Thyroid gland (tissue), 4 donors: ENCODE results near the gene C3orf38.

Source experiments
- POLR2A ChIP-seq, 2 donors: fragments of 450-650 bp; IDR thresholded peaks; one replicate each; pipeline ENCODE4 v1.6.1; 2017; ENCODE audit warnings: antibody characterized with exemption in 2 of 2, mild to moderate bottlenecking in 2 of 2, moderate library complexity in 1 of 2
- TF ChIP-seq, protein P1 (sequence below), 6 experiments: fragments of 200-600 bp in 3 of 6; fragments of 450-650 bp in 3 of 6; sonication (generic) in 3 of 6; IDR thresholded peaks; one replicate each; pipeline ENCODE4 v1.5.1; 2016 to 2019; ENCODE audit warnings: antibody characterized with exemption in 6 of 6, mild to moderate bottlenecking in 2 of 6, inconsistent platforms in 1 of 6, moderate library complexity in 1 of 6

DNA sequence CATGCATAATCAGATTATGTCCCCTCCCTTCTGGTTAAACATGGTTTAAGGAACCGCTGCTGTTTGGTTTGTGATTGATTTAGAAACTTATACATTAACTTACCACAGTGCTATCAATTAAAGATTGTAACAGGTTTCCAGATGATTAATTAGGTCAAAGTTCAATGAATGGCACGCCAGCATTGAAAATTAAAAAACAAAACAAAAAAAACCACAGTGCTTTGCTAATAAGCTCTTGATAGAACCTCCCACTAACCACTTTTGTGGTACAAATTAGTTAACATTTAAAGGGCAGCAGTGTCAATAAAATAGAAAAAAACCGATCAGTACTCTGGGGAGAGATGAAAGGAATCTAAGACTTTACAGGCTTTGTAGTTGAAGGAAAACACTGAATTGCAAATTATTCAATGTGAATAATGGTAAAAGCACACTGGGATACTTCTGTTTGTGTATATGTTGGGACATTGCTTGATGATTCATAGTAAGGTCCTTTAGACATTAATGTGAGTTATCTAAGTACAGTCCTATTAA is 7.6 kb upstream of the C3orf38 start:
- TF ChIP-seq, protein P1, sequence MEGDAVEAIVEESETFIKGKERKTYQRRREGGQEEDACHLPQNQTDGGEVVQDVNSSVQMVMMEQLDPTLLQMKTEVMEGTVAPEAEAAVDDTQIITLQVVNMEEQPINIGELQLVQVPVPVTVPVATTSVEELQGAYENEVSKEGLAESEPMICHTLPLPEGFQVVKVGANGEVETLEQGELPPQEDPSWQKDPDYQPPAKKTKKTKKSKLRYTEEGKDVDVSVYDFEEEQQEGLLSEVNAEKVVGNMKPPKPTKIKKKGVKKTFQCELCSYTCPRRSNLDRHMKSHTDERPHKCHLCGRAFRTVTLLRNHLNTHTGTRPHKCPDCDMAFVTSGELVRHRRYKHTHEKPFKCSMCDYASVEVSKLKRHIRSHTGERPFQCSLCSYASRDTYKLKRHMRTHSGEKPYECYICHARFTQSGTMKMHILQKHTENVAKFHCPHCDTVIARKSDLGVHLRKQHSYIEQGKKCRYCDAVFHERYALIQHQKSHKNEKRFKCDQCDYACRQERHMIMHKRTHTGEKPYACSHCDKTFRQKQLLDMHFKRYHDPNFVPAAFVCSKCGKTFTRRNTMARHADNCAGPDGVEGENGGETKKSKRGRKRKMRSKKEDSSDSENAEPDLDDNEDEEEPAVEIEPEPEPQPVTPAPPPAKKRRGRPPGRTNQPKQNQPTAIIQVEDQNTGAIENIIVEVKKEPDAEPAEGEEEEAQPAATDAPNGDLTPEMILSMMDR (IDR thresholded peaks at IDR 0.05): no peak
- no peak for TF ChIP-seq POLR2A (IDR thresholded peaks at IDR 0.05)
